22Rv1 (cell line): Measurements from ENCODE around the gene LPIN1.

Source experiments
- CTCF ChIP-seq: fragments of 450-650 bp; IDR thresholded peaks from 2 replicates; pipeline ENCODE4 v1.5.1; 2017; ENCODE audit warnings: mild to moderate bottlenecking
- ZFX ChIP-seq: fragments of 450-650 bp; IDR thresholded peaks from 2 replicates; pipeline ENCODE4 v1.6.1; 2017; ENCODE audit warnings: antibody characterized with exemption, borderline replicate concordance

GRCh38 chr2:11836647-11837219 lies 90.3 kb downstream of the LPIN1 start:
- TF ChIP-seq CTCF (no peak), ZFX (no peak)
